ENCODE data around the gene LMO4. TPM values are rescaled to one million over a fixed set of nuclear protein-coding genes. Genes with fewer than 3 reads are reported as not detected.

Gene LMO4
- 13.7 and 17.6 TPM in 2 replicates for total RNA-seq (2014; rRNA removed; shearing (Covaris generic))
- 32.9 and 33.4 TPM in 2 replicates for polyA plus RNA-seq (2015; cell fraction: cytosol; rRNA removed)
- 28.1 and 37.8 TPM in 2 replicates for polyA plus RNA-seq (2015; cell fraction: nucleus; rRNA removed)

DNA sequence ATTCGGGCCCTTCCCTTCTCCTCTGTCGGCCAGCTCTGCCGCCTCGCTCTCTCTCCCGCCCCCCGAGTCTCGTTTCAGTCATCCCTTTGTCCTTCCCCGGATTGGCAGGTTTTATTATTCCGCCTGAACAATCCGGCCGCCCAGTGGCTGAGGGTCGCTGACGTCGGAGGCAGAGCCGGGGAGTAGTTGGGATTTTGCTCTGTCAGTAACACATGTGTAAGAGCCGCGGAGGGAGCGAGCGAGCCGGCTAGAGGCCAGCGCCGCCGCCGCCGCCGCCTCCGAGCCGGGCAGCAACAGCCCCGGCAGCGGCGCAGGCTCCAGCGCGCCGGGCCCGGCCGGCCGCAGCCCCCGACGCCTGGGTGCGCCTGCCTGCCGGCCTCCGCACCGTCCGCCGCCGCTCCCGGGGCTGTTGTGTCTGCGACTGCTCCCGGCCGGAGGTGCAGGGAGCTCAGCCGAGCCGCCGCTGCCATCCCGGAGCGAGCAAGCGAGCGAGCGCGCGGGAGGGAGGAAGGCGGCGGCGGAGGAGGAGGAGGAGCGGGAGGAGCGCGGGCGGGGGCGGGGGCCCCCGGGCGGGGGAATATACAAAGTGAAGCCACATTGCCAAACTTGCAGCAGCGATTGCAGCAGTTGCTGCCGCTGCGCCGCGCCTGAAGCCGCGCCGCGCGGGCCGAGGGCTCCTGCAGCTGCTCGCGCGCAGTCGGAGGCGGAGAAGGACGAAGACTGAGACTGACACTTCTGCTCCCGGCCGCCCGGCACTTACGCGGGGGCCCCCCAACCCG is at the start of gene LMO4:
TSS of gene LMO4 (plus strand) at position 609 of the 779 bp plus-strand sequence. CDS start 3,136 bp downstream, outside the sequence.
- DNase-seq (ENCODE audit: low read depth, low spot score): peak; percentile 94
- in situ Hi-C loops (cut with HindIII; ENCODE audit: low pct_unique_long_range_greater_than_20kb, low sequenced_read_pairs): no loop called here

DNA sequence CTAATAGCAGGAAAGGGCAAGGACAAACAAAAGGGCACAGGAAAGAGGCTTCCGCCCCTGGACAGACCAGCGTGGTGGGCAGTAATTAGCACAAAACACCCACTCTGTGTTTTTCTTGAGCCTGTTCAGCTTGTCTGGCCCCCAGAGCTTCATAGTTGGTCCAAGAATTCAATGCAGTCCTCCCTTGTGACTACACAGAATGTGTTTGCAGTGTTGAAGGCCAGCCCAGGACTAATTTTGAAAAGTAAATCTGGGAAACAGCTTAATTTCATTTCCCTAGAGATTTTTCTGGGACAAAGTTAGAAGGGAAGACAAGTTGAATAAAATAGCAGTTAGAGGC is 49.2 kb upstream of the LMO4 start:
- in situ Hi-C loops (cut with HindIII; ENCODE audit: low pct_unique_long_range_greater_than_20kb, low sequenced_read_pairs): no loop called here
- DNase-seq (ENCODE audit: low read depth, low spot score): no peak

DNA sequence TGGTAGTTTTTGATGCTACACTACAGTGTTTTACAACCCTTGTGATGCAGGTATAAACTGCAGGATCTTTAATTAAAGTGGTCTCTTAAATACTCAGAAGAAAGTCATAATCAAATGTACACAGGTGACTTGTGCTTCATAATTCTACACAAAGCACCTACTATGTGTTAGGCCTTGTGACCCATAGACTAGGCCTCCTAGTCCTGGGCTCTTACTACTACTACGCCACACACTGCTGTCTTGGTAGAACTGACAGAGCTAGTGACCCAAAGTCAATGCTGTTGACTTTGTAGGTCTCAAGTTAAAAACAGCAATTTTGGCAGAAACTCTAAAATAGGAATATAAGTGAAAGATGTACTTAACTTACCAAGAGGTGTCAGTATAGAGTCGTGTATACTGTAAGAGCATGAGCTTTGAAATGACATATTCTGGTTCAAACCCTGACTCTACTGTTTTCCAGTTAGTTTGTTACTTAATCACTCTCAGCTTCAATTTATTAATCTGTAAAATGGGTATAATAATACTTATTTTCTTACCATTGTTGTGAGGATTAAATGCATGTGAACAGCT is 48.6 kb upstream of the LMO4 start:
- in situ Hi-C loops (cut with HindIII; ENCODE audit: low pct_unique_long_range_greater_than_20kb, low sequenced_read_pairs): no loop called here
- peak; percentile 40 for DNase-seq (ENCODE audit: low read depth, low spot score)

- in situ Hi-C loops (cut with HindIII; ENCODE audit: low pct_unique_long_range_greater_than_20kb, low sequenced_read_pairs): no loop called here
- DNase-seq (ENCODE audit: low read depth, low spot score): peak; percentile 16
These were observed 44.0 kb upstream of the LMO4 start for GRCh38 chr1:87284456-87285240.

DNA sequence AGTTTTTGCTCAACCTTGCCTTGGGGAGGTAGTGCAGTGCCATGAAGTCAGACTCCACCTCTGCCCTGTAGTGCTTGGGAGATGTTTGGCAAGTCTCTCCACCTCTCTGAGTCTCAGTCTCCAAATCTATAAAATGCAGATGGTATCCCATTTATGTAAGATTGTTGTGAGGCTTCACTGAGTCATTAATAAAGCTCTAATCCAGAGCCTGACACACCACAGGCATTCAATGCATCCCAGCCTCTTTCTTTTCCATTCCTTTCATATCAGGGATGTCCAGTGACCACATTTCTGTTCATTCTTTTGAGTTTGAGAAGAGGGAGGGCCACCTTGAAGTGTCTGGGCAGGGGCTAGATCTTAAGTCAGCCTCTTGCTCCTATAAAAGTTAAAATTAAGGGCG is 37.6 kb upstream of the LMO4 start:
- no peak for DNase-seq (ENCODE audit: low read depth, low spot score)

GRCh38 chr1:87292684-87293493 is 35.8 kb upstream of the LMO4 start:
- peak; percentile 72 for DNase-seq (ENCODE audit: low read depth, low spot score)
- in situ Hi-C loops (cut with HindIII; ENCODE audit: low pct_unique_long_range_greater_than_20kb, low sequenced_read_pairs): no loop called here

More for the DNA sequence above, 37.6 kb upstream of the LMO4 start:
- in situ Hi-C loops (cut with HindIII; ENCODE audit: low pct_unique_long_range_greater_than_20kb, low sequenced_read_pairs): no loop called here

DNA sequence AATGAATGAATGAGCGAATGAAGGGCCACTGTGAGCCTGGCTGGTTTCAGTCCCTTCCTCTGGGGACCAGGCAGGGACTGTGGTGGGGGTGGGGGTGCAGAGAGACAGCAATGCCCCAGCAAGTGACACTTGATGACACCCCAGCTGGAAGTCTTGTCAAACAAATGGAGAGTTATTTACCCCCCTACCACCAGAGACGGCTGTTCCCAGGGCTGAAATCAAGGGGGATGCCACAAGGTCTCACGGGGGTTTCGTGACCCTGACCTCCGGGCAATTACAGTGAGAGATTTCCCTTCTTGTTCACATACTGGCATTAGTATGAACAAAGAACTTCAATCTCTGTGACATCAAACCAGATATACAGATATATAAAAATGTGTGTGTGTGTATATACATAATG is 34.0 kb upstream of the LMO4 start:
- no peak for DNase-seq (ENCODE audit: low read depth, low spot score)
- in situ Hi-C loops (cut with HindIII; ENCODE audit: low pct_unique_long_range_greater_than_20kb, low sequenced_read_pairs): no loop called here

DNA sequence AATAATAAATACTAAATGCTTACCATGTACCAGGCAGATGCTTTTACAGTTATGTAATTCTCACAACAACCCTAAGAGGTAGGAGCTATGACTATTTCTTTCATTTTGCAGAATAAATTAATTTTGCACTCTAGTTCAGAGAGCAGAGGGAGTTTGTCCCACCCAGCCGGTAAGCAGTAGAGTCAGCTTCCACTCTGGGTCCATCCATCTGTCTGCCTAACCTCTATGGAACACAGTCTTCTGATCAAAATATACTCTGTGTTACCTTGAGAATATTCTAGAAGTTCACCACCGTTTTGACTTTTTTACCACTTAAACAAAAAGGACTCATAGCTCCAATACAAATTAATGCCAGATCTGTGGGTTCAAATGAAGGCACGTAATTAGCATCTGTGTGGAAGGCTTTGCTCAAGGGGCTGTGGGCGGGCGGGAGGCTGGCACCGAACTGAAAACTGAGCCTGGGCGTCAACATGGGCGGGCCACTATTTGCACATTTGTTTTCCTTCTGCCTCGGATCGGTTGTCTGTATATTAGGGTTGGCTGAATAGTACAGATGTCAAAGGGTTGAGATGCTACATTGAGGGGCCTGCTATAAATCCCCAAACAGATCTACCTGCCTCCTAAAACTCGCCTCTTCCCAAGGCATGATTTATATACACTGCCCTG is 33.1 kb upstream of the LMO4 start:
- in situ Hi-C loops (cut with HindIII; ENCODE audit: low pct_unique_long_range_greater_than_20kb, low sequenced_read_pairs): no loop called here
- DNase-seq (ENCODE audit: low read depth, low spot score): no peak

DNA sequence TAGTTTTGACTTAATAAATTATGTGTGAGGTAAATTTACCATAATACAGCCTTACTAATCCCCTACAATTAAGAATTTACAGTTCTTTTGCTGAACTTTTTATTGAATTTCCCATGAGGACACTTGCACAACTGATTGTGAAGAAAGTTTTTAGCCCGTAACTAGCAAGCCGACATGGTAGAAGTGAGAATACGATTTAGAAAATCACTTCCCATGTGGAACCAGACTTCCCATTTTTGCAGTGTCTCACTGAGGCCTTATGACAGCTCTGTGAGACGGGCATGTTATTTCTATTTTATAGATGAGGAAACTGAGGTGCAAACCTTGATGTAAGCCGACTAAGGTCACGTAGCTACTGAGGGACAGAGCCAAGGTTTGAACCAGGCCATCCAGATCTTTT is 32.5 kb upstream of the LMO4 start:
- in situ Hi-C loops (cut with HindIII; ENCODE audit: low pct_unique_long_range_greater_than_20kb, low sequenced_read_pairs): no loop called here
- DNase-seq (ENCODE audit: low read depth, low spot score): no peak

- in situ Hi-C loops (cut with HindIII; ENCODE audit: low pct_unique_long_range_greater_than_20kb, low sequenced_read_pairs): no loop called here
- DNase-seq (ENCODE audit: low read depth, low spot score): no peak
These were observed 29.0 kb upstream of the LMO4 start for GRCh38 chr1:87299661-87300060.

DNA sequence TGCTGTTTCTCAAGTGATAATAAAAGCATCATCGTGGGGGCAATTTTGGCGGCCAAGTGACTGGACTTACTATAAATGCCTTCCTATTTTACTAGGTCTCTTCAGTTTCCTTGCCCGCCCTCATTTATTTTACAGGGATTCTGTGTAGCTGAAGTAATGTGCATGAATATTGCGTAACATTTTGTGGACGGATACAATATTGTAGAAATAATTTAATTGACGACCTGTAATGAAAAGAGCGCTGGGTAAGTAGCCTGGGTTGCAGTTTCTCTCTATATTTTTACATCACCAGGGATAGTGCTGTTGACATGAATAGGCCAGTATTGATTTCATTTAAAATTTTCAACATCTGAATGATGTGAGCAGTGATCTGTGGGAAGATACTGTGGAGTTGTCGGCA is 28.1 kb upstream of the LMO4 start:
- in situ Hi-C loops (cut with HindIII; ENCODE audit: low pct_unique_long_range_greater_than_20kb, low sequenced_read_pairs): no loop called here
- no peak for DNase-seq (ENCODE audit: low read depth, low spot score)

- in situ Hi-C loops (cut with HindIII; ENCODE audit: low pct_unique_long_range_greater_than_20kb, low sequenced_read_pairs): no loop called here
These were observed 23.5 kb upstream of the LMO4 start for GRCh38 chr1:87305151-87305550.

DNA sequence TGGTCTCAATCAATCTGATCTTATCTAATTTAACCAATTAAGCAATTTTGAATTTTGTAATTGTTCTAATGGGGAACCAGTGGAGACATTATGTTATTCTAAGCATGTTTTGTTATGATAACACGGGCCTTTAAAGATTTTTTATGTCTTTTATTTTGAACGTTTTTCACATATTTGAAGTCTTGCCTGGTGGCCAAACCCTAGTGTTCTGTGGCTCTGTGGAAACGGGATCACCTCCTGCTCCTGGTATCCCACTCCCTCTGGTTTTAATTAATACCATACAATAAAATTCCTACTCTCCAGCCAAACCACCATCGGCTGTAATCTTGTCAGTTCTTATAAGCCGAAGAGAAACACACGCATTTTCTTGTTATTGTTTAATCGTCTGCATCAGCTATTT is 22.9 kb upstream of the LMO4 start:
- in situ Hi-C loops (cut with HindIII; ENCODE audit: low pct_unique_long_range_greater_than_20kb, low sequenced_read_pairs): no loop called here
- DNase-seq (ENCODE audit: low read depth, low spot score): no peak

More at GRCh38 chr1:87305151-87305550, 23.5 kb upstream of the LMO4 start:
- DNase-seq (ENCODE audit: low read depth, low spot score): no peak

GRCh38 chr1:87307306-87307705 is 21.4 kb upstream of the LMO4 start:
- in situ Hi-C loops (cut with HindIII; ENCODE audit: low pct_unique_long_range_greater_than_20kb, low sequenced_read_pairs): no loop called here

DNA sequence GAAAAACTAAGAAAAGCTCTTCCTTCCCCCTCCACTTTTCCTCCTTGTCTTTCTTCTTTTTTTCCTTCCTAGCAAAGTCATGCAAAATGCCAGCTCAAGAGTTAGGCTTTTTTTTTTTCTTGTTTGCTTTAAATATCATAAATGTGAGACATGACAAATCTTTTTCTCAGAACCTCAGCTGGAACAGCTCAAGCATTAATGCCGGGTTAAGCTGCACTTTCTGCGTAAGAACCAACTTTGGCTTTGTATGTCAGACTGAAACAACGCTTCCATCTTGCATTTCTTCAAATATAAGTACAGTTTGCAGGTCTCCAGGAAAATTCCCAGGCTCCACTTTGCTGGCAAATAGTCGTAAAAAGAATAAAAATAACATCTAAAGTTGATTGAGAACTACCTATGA is 20.7 kb upstream of the LMO4 start:
- DNase-seq (ENCODE audit: low read depth, low spot score): no peak
- in situ Hi-C loops (cut with HindIII; ENCODE audit: low pct_unique_long_range_greater_than_20kb, low sequenced_read_pairs): no loop called here

More at GRCh38 chr1:87307306-87307705, 21.4 kb upstream of the LMO4 start:
- DNase-seq (ENCODE audit: low read depth, low spot score): no peak

- no peak for DNase-seq (ENCODE audit: low read depth, low spot score)
- in situ Hi-C loops (cut with HindIII; ENCODE audit: low pct_unique_long_range_greater_than_20kb, low sequenced_read_pairs): no loop called here
These were observed 14.6 kb upstream of the LMO4 start for GRCh38 chr1:87314091-87314490.

DNA sequence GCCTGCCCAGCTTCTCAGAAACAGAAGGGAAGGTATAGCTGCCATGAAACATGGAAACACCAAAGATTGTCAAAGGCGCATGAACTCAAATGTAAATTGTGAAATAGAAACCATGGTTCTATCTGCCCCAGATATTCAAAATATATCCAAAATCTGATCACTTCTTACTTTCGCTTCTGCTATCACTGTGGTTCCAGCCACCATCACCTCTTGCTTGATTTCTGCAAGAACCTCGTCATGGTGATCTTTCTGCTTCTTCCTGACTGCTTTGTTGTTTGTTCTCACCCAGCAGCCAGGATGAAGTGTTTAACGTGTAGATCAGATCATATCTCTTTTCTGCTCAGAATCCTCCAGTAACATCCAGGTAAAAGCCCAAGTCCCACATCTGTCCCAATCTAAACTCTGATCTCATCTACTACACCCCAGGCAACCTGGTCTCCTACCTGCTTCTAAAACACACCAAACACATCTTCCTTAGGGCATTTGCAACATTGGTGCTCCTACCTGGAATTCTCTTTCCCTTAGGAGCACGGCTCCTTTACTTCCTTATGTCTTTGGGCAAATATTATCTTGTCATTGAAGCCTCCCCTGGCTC is 10.5 kb upstream of the LMO4 start:
- in situ Hi-C loops (cut with HindIII; ENCODE audit: low pct_unique_long_range_greater_than_20kb, low sequenced_read_pairs): no loop called here
- no peak for DNase-seq (ENCODE audit: low read depth, low spot score)

Data from SK-MEL-5 (cell line).